Hematopoietic multipotent progenitor cell treated with erythropoietin and hydrocortisone succinate and interleukin-3 and kit ligand, for 8 days (in vitro differentiated cells): Measurements from ENCODE around the gene SH3PXD2A.

Source experiments
- DNase-seq: peaks from one replicate; pipeline ENCODE4 v3.0.0-alpha.2; 2015

The SH3PXD2A gene

GRCh38 chr10:103660364-103661197 is 194.8 kb downstream of the SH3PXD2A start:
- DNase-seq = peak; percentile 43

- peak; percentile 88 for DNase-seq
Observed at GRCh38 chr10:103659674-103660363, 195.6 kb downstream of the SH3PXD2A start.

GRCh38 chr10:103658049-103658577 is 197.3 kb downstream of the SH3PXD2A start:
- DNase-seq = no peak

- no peak for DNase-seq
Observed at GRCh38 chr10:103657061-103657591, 198.2 kb downstream of the SH3PXD2A start.

GRCh38 chr10:103654925-103655324 is 200.5 kb downstream of the SH3PXD2A start:
- no peak for DNase-seq

- DNase-seq = no peak
Observed at GRCh38 chr10:103653581-103654037, 201.8 kb downstream of the SH3PXD2A start.

GRCh38 chr10:103652599-103653281 is 202.6 kb downstream of the SH3PXD2A start:
- DNase-seq = no peak

- DNase-seq = no peak
Observed at GRCh38 chr10:103651783-103652476, 203.4 kb downstream of the SH3PXD2A start.

GRCh38 chr10:103651333-103651732 is 204.0 kb downstream of the SH3PXD2A start:
- no peak for DNase-seq

GRCh38 chr10:103649654-103650423 is 205.5 kb downstream of the SH3PXD2A start:
- DNase-seq = no peak

- DNase-seq = no peak
Observed at GRCh38 chr10:103648636-103649532, 206.5 kb downstream of the SH3PXD2A start.

GRCh38 chr10:103648251-103648635 is 207.1 kb downstream of the SH3PXD2A start:
- no peak for DNase-seq

GRCh38 chr10:103646304-103646703 is 209.1 kb downstream of the SH3PXD2A start:
- DNase-seq = no peak

- DNase-seq = no peak
Observed at GRCh38 chr10:103645141-103646054, 210.0 kb downstream of the SH3PXD2A start.

GRCh38 chr10:103643381-103643780 is 212.0 kb downstream of the SH3PXD2A start:
- no peak for DNase-seq

GRCh38 chr10:103641326-103641725 is 214.1 kb downstream of the SH3PXD2A start:
- no peak for DNase-seq

GRCh38 chr10:103640436-103641181 is 214.8 kb downstream of the SH3PXD2A start:
- DNase-seq = no peak

GRCh38 chr10:103638948-103639347 is 216.4 kb downstream of the SH3PXD2A start:
- DNase-seq = peak; percentile 86
